ENCODE data around the gene SUSD6.
"Not testable (repeated sequence)": the region's sequence is repeated elsewhere in the genome, so short reads cannot be mapped to it uniquely, and the experiment has no call there.

The SUSD6 gene

GRCh38 chr14:69625299-69626131, 14.1 kb downstream of the SUSD6 start:
- DNase-seq: no peak

- DNase-seq: no peak
These were observed 14.7 kb downstream of the SUSD6 start for GRCh38 chr14:69626132-69626500.

DNA sequence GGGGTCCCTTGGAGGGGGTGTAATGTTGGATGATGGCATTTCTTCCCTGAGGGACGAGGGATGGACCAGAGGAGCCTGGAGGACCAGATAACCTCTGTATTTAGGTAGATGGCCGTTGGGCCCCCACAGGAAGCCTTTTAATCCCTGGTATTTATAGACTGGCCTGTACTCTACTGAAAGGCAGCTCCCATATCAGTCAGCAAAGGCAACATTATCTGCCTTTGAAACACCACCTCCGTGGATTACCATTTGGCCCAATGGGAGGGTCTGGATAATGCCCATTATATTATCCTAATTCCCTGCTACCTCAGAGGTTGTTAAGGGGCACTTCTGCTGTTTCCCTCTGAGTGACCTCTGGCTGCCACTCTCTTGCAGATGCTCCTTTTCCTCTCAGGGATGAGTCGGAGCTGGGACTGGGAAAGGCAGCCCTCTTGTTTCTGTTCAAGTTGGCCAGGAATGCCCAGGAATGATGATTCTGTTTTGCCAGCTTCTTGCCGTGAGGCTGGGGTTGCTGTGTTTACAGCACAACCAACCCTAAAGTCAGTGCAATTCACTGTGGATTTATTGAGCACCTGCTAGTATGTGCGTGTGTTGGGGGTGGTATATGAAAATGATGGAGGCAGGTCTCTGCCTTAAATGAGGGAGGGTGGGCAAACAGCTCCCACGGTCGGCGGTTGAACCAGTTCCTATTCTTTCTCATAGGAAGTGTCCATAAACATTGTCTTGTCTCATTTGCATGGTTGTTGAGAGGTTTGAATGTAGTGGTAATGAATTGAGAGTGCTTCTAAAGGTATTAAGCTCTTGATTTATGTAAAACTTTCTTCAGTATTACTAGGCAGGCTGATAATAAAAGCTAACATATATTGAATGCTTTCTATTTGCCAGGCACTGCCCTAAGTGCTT, 18.1 kb downstream of the SUSD6 start:
- no peak for DNase-seq

GRCh38 chr14:69630360-69630759, 19.0 kb downstream of the SUSD6 start:
- no peak for DNase-seq

DNA sequence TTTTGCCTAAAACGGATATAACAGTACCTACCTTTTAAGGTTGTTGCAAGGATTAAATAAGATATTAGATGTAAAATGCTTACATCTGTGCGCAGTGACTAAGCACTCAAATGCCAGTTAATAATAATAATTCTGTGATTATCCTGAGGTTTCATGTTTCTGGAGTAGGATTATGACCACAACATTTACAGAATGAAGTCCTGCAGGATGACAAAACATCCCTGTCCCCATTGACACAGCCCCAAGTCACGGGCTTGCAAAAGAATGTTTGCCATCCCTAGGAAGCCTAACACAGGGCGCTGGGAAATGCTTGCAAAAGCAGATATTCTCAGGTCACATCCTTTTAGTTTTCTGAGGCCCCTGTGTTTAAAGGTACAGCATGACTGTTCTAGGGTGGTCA, 20.1 kb downstream of the SUSD6 start:
- DNase-seq: no peak

DNA sequence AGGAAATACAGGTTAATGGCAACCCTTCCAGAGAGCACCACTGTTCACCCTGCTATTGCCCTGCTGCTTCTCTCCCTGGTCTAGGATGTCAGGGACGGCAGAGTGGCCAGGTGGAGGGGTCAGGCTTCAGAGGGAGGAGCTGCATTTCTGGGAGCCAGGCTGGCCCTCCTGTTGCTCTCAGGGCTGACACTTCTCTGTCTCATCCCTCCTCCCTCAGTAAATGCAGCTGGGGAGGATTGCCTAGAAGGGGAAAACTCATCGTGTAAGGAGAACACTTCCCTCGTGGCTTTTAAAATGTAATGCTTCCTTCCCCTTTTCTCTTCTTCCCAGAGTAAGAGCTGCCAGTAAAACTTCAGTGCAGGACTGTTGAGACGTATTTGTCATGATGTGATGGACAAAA, 20.8 kb downstream of the SUSD6 start:
- no peak for DNase-seq

DNA sequence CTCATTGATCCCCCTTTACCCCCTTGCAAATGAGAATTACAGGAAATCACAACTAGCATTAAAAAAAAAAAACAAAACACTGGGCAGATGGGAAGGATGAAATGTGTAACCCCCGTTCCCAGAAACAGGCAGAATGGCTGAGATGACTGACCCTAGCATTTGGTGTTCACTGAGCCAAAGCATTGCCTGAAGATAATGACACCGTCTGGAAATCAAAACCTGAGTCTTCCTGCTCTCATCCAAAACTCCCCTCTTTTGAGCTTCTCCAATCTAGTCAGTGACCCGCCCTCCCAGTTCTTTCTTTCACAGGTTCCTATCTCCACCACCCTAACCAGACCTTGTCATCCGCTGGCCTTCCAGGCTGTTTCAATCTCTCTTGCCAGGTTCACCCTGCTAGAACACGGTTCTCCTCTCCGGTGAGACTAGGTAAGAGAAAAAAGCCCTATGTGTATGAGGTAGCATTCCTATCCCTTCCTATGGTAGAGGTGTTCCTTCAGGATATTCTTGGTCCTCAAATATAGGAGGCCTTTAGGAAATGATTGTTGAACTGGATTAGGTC, 21.3 kb downstream of the SUSD6 start:
- no peak for DNase-seq

DNA sequence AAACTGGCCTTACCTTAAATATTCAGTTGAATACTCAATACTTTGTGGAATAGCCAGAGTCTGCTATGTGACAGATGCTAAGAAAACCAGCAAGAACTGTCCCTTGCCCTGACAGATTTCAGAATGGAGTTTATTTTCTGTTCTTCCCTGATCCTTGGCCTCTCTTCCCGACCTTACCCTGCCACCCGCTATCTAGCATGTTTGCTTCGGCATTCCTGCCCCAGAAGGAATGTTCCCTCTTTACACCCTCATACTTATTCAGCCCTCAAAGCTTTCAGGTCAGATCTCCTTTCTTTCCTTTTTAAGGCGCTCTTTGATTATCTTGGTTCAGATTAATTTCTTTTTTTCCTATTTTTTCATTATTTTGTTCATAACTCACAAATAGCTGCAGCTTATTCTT, 21.8 kb downstream of the SUSD6 start:
- DNase-seq: no peak

- no peak for DNase-seq
These were observed 24.7 kb downstream of the SUSD6 start for GRCh38 chr14:69635981-69636639.

DNA sequence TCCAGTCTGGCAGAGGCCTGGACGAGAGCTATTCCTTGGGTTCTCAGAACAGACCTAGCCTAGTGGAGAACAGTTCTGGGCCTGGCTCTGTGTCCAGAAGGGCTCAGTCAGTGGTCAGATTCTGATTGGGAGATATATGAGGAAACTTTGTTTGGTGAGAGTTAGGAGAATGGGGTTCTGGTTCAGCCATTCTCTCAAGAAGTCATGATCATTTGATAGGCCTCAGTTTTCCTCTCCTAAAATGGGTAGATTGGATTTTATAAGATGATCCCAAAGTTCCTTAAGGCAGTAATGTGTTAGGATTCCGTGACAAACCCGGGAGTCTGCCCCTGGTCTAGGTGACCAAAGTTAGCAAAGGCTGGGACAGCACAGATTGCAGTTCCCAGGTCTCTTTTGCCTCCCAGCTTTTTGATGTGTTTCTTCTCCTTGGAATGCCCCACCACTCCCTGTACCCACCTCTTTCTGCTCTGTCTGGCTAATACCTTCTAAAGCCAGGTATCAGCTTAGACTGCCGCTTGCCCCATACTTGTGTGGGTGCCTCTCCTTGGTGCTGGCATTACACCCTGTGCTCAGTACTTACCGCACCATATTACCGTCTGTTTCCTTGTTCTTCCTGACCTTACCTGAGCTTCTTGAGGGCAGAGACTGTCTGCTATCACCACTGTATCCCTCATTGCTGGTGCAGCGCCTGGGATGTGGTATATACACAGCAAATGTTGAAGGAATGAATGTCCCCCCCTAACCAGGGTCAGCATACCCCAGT, 25.5 kb downstream of the SUSD6 start:
- DNase-seq: no peak

DNA sequence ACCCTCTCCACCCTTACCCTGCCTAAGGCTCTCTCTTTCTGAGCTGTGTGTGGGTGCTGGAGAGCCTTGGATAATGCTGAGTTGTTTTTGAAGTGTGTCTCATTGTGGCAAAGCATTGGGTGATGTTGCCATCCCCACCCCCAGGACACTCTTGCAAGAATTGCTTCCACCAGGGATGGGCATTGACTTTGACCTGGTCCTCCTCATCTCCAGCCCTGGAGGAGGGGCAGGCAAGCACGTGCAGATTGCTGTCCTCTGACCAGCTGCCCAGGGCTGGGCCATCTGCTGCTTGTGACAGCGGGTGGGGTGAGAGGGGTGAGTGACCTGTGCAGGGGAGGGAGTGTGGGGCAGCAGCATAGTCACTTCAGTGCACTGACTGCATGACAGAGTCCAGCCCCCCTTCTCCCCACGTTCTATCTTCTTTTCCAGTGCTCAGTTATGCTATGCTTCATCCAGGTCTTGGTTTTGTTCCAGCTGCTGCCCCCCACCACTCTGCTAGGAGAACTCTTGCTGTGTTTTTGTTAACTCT, 26.2 kb downstream of the SUSD6 start:
- no peak for DNase-seq

GRCh38 chr14:69640931-69641330, 29.5 kb downstream of the SUSD6 start:
- no peak for DNase-seq

DNA sequence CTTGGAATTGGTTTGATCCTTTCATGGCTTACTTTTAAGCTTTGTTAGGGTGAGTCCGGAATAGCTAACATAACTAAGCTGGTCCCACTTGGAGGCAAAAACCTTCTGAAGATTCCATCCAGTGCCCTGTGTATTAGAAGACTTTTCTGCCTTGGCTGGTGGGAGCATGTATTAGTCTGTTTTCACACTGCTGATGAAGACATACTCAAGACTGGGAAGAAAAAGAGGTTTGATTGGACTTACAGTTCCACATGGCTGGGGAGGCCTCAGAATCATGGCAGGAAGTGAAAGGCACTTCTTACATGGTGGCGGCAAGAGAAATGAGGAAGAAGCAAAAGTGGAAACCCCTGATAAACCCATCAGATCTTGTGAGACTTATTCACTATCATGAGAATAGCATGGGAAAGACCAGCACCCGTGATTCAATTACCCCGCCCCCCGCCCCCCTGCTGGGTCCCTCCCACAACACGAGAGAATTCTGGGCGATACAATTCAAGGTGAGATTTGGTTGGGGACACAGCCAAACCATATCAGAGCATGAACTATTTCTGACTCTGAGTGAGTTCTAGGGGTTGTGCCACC, 30.9 kb downstream of the SUSD6 start:
- DNase-seq: not testable (repeated sequence)

DNA sequence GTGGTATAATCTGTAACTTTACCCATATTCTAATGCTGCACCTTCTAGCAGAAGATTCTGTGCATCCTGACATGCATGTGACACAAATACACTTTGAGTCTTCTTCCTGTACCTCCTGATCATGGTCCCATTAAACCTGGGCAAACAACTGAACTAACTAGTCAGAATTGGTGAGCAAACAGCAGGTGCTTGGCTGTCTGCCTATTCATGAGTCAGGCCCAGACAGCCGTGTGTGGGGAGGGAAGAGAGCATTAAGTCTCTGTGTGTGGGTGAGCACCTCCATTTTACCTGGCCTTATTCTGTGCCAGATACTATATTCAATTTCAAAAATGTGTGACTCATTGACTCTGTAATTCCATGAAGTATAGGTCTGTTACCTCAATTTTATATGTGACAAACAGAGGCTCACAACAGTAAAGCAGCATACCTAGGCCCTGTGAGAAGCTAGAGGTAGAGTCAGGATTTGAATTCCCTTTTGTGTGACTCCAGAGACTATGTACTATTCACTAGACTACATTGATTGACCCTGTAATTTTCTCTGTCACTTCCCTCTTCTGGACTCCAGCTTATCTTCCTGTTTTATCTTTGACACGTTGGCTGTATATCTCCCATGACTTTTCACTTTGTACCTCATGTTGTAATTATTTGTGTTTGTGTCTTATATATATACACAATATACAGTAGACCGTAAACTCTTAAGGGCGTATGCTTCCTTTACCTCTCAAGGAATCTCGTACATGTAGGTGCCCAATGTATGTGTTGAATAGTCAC, 32.2 kb downstream of the SUSD6 start:
- peak; percentile 95 for DNase-seq

DNA sequence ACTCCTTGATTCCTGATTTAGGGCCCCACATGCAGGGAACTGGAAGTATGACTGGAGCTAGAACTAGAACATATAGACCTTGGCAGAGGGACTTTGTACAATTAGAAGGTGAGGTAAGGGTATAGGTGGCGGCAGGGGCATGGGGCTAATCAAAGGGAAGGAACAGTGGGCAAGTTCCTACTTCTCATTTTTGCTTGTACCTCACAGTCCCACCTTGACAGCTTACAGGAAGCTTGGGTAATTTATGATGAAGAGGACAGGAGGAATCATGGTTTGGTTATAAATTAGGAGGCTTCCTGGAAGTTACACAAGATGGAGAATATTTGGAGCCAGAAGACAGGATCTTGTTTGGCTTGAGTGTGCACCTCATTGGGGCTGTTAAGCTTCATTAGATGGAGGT, 33.4 kb downstream of the SUSD6 start:
- no peak for DNase-seq

DNA sequence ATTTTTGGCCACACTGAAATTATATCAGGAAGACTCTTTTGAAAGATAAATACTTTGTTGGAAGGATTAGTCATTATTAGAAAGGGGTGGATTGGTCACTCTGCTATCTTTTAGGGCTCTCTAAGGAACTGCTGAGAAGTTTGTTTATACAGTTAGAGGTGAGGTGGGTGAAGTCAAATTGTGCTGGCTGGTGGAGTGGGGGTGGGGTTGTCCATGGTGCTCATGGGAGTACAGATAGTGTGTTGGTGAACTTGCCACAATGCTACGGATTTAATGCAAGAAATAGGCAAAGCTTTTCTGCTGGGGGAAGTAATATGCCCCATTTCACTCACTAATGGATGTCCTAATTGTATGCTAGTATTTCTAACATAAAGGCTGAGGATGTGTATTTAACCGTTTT, 35.8 kb downstream of the SUSD6 start:
- DNase-seq: no peak

- DNase-seq: not testable (repeated sequence)
These were observed 36.2 kb downstream of the SUSD6 start for GRCh38 chr14:69647642-69648041.

DNA sequence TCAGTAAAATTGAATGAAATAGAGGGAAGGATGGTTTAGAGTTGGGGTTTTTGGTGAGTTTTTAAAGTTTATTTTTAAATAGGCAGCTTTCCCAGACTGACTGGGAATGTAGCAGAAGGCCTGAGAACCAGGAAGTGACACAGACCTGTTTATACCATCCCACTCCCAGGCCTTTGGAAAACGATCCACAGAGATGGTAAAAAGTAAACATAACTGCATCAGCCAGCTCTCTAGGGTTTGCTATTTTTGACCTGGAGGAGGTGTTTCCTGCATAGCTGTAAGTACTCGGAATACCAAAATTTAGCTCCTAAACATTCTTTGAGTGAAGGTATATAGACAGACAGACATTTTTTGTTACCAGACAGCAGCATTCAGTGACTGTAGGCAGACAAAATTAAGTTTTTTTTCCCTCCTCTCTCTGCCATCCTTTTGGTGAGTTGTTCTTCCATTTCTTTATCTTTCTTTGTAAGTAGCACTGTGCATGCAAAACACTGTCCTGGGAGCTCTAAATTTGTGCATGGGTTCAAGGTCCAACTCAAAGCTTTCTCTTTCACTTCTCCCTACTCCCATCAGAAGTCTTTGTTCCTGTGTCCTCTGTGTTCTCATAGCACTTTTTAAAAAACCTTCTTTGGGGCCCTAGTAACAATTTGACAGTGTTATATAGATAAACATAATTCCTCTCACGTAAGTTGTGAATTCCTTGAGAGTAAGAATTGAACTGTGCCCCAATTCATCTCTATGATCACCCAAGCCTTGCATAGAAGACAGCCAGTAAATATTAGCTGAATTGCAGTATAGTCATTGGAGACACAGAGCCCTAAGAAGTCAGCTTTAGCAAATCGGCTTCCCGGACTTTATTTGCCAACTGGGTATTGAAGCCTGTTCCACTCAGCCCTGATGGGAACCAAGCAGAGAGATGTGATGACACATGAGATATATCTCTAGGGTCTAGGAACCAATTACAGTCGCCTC, 37.4 kb downstream of the SUSD6 start:
- no peak for DNase-seq

- no peak for DNase-seq
These were observed 39.6 kb downstream of the SUSD6 start for GRCh38 chr14:69650948-69651369.

- no peak for DNase-seq
These were observed 40.3 kb downstream of the SUSD6 start for GRCh38 chr14:69651664-69652063.
